ENCODE data around the gene VEZF1.

VEZF1 gene

GRCh38 chr17:57953219-57953618 is 34.8 kb downstream of the VEZF1 start:
- no peak for DNase-seq (ENCODE audit: low read depth in 3 of 3)

- DNase-seq (ENCODE audit: low read depth in 3 of 3) = no peak
Measured at GRCh38 chr17:57949649-57950048, 38.4 kb downstream of the VEZF1 start.

GRCh38 chr17:57948555-57949420 is 39.3 kb downstream of the VEZF1 start:
- DNase-seq (ENCODE audit: low read depth in 3 of 3) = no peak

GRCh38 chr17:57948169-57948554 is 39.9 kb downstream of the VEZF1 start:
- no peak for DNase-seq (ENCODE audit: low read depth in 3 of 3)

GRCh38 chr17:57947369-57947768 is 40.7 kb downstream of the VEZF1 start:
- DNase-seq (ENCODE audit: low read depth in 3 of 3) = no peak

- DNase-seq (ENCODE audit: low read depth in 3 of 3) = no peak
Measured at GRCh38 chr17:57946798-57947358, 41.2 kb downstream of the VEZF1 start.

- no peak for DNase-seq (ENCODE audit: low read depth in 3 of 3)
Measured at GRCh38 chr17:57945996-57946797, 41.9 kb downstream of the VEZF1 start.

GRCh38 chr17:57944908-57945307 is 43.1 kb downstream of the VEZF1 start:
- no peak for DNase-seq (ENCODE audit: low read depth in 3 of 3)

GRCh38 chr17:57943645-57944044 is 44.4 kb downstream of the VEZF1 start:
- DNase-seq (ENCODE audit: low read depth in 3 of 3) = no peak

GRCh38 chr17:57943140-57943539 is 44.9 kb downstream of the VEZF1 start:
- DNase-seq (ENCODE audit: low read depth in 3 of 3) = no peak

GRCh38 chr17:57941384-57942370 is 46.4 kb downstream of the VEZF1 start:
- no peak for DNase-seq (ENCODE audit: low read depth in 3 of 3)

GRCh38 chr17:57940653-57941329 is 47.3 kb downstream of the VEZF1 start:
- DNase-seq (ENCODE audit: low read depth in 3 of 3) = no peak

GRCh38 chr17:57940231-57940630 is 47.8 kb downstream of the VEZF1 start:
- no peak for DNase-seq (ENCODE audit: low read depth in 3 of 3)

GRCh38 chr17:57939797-57940196 is 48.3 kb downstream of the VEZF1 start:
- DNase-seq (ENCODE audit: low read depth in 3 of 3) = peak in 1 of 3 experiments; percentile 31

GRCh38 chr17:57938061-57938502 is 50.0 kb downstream of the VEZF1 start:
- DNase-seq (ENCODE audit: low read depth in 3 of 3) = no peak

GRCh38 chr17:57937492-57937891 is 50.6 kb downstream of the VEZF1 start:
- no peak for DNase-seq (ENCODE audit: low read depth in 3 of 3)

GRCh38 chr17:57935833-57936807 is 51.9 kb downstream of the VEZF1 start:
- no peak for DNase-seq (ENCODE audit: low read depth in 3 of 3)

- DNase-seq (ENCODE audit: low read depth in 3 of 3) = no peak
Measured at GRCh38 chr17:57931488-57932137, 56.4 kb downstream of the VEZF1 start.

GRCh38 chr17:57930239-57930638 is 57.8 kb downstream of the VEZF1 start:
- DNase-seq (ENCODE audit: low read depth in 3 of 3) = no peak

All from stimulated activated CD4-positive, alpha-beta T cell treated with anti-CD3 and anti-CD28 coated beads, TNF-alpha, amount 100 ng/mL, for 4 hours (primary cell).